Measurements from ENCODE around the gene JAKMIP3. TPM values are rescaled to one million over a fixed set of nuclear protein-coding genes. Genes with fewer than 3 reads are reported as not detected.

Gene JAKMIP3
- polyA plus RNA-seq, 3 donors = 0.20 TPM; not detected in 2

GRCh38 chr10:132028706-132029105 is 37.0 kb upstream of the JAKMIP3 start:
- Histone ChIP-seq H2AFZ (ENCODE audit: insufficient read depth, low read depth, low read length, poor library complexity, severe bottlenecking) (no peak overlapping the region), H3K9me3 (replicated peaks in 1 of 2; ENCODE audit: control insufficient read depth in 1 of 2, insufficient read depth in 1 of 2, low read length in 2 of 2) (no peaks in the 10 kb centered on the region), H4K20me1 (ENCODE audit: insufficient read depth, low read length) (no peaks in the 10 kb centered on the region), H3K27ac (ENCODE audit: low read depth in 1 of 2, low read length in 2 of 2) (no peak overlapping the region), H3K4me2 (replicated peaks; ENCODE audit: extremely low read depth, low read length, poor library complexity, severe bottlenecking) (no peak overlapping the region), H3K79me2 (ENCODE audit: insufficient read depth, low read length) (no peaks in the 10 kb centered on the region), H3K27me3 (ENCODE audit: control insufficient read depth in 2 of 2, insufficient read depth in 2 of 2, low read length in 2 of 2) (peaks cover 0 to 20% of the 10 kb centered on the region in 2 donors), H3K36me3 (replicated peaks in 1 of 2; ENCODE audit: control insufficient read depth in 1 of 2, insufficient read depth in 2 of 2, low read length in 2 of 2) (no peaks in the 10 kb centered on the region), H3K4me3 (replicated peaks in 1 of 3; ENCODE audit: low read depth in 2 of 3, low read length in 3 of 3) (no peak overlapping the region), H3K4me1 (ENCODE audit: control insufficient read depth in 1 of 2, insufficient read depth in 2 of 2, low read length in 2 of 2) (no peaks in the 10 kb centered on the region), H3K9ac (ENCODE audit: insufficient read depth, low read length, poor library complexity, severe bottlenecking) (no peak overlapping the region)
- no peak for DNase-seq
- WGBS (ENCODE audit: insufficient coverage) = 40% methylated on average over 2 of the region's 6 CpGs
- H3K27me3 Mint-ChIP-seq (ENCODE audit: low read depth in 3 of 3) = peaks cover 21 to 48% (median 40%) of the 10 kb centered on the region in 3 donors
- no peaks in the 10 kb centered on the region for H3K4me1 Mint-ChIP-seq
- H3K9me3 Mint-ChIP-seq = peaks cover 0 to 3% (median 0%) of the 10 kb centered on the region in 7 donors
- intact Hi-C loops (cut with micrococcal nuclease) = no loop called here
- no peak overlapping the region for H3K4me3 Mint-ChIP-seq
- no peaks in the 10 kb centered on the region for H3K36me3 Mint-ChIP-seq
- H3K27ac Mint-ChIP-seq = no peak overlapping the region
- no peak for TF ChIP-seq CTCF (IDR thresholded peaks at IDR 0.05)

GRCh38 chr10:132030898-132031463 is 34.8 kb upstream of the JAKMIP3 start:
- no peak overlapping the region for H2AFZ ChIP-seq (ENCODE audit: insufficient read depth, low read depth, low read length, poor library complexity, severe bottlenecking)
- Mint-ChIP-seq H3K27me3 (ENCODE audit: low read depth in 3 of 3) (peaks cover 31 to 55% (median 37%) of the 10 kb centered on the region in 3 donors), H3K27ac (no peak overlapping the region), H3K36me3 (no peaks in the 10 kb centered on the region), H3K9me3 (peaks cover 0 to 7% (median 0%) of the 10 kb centered on the region in 7 donors), H3K4me3 (no peak overlapping the region), H3K4me1 (no peaks in the 10 kb centered on the region)
- H4K20me1 ChIP-seq (ENCODE audit: insufficient read depth, low read length) = no peaks in the 10 kb centered on the region
- H3K4me3 ChIP-seq (replicated peaks in 1 of 3; ENCODE audit: low read depth in 2 of 3, low read length in 3 of 3) = no peak overlapping the region
- no peak for TF ChIP-seq CTCF (IDR thresholded peaks at IDR 0.05)
- no peak overlapping the region for H3K9ac ChIP-seq (ENCODE audit: insufficient read depth, low read length, poor library complexity, severe bottlenecking)
- intact Hi-C loops (cut with micrococcal nuclease) = no loop called here
- no peak overlapping the region for H3K4me2 ChIP-seq (replicated peaks; ENCODE audit: extremely low read depth, low read length, poor library complexity, severe bottlenecking)
- H3K4me1 ChIP-seq (ENCODE audit: control insufficient read depth in 1 of 2, insufficient read depth in 2 of 2, low read length in 2 of 2) = no peaks in the 10 kb centered on the region
- no peak overlapping the region for H3K27ac ChIP-seq (ENCODE audit: low read depth in 1 of 2, low read length in 2 of 2)
- no peak for DNase-seq
- H3K9me3 ChIP-seq (replicated peaks in 1 of 2; ENCODE audit: control insufficient read depth in 1 of 2, insufficient read depth in 1 of 2, low read length in 2 of 2) = no peaks in the 10 kb centered on the region
- H3K79me2 ChIP-seq (ENCODE audit: insufficient read depth, low read length) = no peaks in the 10 kb centered on the region
- no peaks in the 10 kb centered on the region for H3K36me3 ChIP-seq (replicated peaks in 1 of 2; ENCODE audit: control insufficient read depth in 1 of 2, insufficient read depth in 2 of 2, low read length in 2 of 2)
- peaks cover 4 to 28% of the 10 kb centered on the region in 2 donors for H3K27me3 ChIP-seq (ENCODE audit: control insufficient read depth in 2 of 2, insufficient read depth in 2 of 2, low read length in 2 of 2)
- 74% methylated on average over 7 of the region's 12 CpGs for WGBS (ENCODE audit: insufficient coverage)
